ENCODE results near the gene PLXNA1.

The PLXNA1 gene

DNA sequence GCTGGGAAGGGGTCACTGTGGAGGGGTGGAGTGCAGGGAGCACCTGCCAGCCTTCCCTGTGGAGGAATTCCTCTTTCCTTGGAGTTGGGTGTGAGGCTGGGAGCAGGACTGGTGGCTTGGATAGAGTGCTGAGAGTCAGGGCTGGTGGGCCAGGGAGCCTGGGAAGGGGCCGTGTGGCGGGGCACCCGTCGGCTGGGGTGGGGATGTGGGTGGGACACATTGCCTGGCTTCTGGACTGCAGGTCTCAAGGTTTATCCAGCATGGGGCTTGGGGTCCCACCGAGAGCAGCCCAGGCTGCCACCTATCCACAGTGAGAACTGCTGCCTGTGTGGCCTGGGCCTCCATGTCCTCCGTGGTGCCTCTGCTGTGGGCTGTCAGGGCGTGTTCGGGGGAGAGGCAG lies 4.7 kb downstream of the PLXNA1 start:
- peaks cover 30% of the 10 kb centered on the region for H4K20me1 ChIP-seq (ENCODE audit: insufficient read depth, low read length, poor library complexity, severe bottlenecking)
- TF ChIP-seq, protein P1, sequence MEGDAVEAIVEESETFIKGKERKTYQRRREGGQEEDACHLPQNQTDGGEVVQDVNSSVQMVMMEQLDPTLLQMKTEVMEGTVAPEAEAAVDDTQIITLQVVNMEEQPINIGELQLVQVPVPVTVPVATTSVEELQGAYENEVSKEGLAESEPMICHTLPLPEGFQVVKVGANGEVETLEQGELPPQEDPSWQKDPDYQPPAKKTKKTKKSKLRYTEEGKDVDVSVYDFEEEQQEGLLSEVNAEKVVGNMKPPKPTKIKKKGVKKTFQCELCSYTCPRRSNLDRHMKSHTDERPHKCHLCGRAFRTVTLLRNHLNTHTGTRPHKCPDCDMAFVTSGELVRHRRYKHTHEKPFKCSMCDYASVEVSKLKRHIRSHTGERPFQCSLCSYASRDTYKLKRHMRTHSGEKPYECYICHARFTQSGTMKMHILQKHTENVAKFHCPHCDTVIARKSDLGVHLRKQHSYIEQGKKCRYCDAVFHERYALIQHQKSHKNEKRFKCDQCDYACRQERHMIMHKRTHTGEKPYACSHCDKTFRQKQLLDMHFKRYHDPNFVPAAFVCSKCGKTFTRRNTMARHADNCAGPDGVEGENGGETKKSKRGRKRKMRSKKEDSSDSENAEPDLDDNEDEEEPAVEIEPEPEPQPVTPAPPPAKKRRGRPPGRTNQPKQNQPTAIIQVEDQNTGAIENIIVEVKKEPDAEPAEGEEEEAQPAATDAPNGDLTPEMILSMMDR (conservative IDR thresholded peaks at IDR 0.05; ENCODE audit: low read length), result no peak
- TF ChIP-seq EZH2phosphoT487 (IDR thresholded peaks at IDR 0.05; ENCODE audit: borderline replicate concordance), result no peak
- H3K4me1 ChIP-seq (ENCODE audit: insufficient read depth, low read length, poor library complexity, severe bottlenecking), result peaks cover 3% of the 10 kb centered on the region
- H2AFZ ChIP-seq (ENCODE audit: low read length), result no peak overlapping the region
- no peaks in the 10 kb centered on the region for H3K27me3 ChIP-seq (ENCODE audit: insufficient read depth, low read length, poor library complexity, severe bottlenecking)
- H3K9me3 ChIP-seq (ENCODE audit: insufficient read depth, low read depth, low read length), result no peaks in the 10 kb centered on the region
- no peaks in the 10 kb centered on the region for H3K9me2 ChIP-seq (replicated peaks; ENCODE audit: low read depth, low read length)
- H3K4me3 ChIP-seq (ENCODE audit: low read length, poor library complexity, severe bottlenecking), result no peak overlapping the region
- no peak overlapping the region for H3K4me2 ChIP-seq (ENCODE audit: low read depth, low read length, poor library complexity, severe bottlenecking)
- H3K36me3 ChIP-seq (ENCODE audit: insufficient read depth, low read length), result peaks cover 4% of the 10 kb centered on the region; the same call in 1 of the 2 replicates
- no peak overlapping the region for H3K9ac ChIP-seq (ENCODE audit: low read depth, low read length, poor library complexity, severe bottlenecking)
- H3K79me2 ChIP-seq (ENCODE audit: insufficient read depth, low read length), result peaks cover 10% of the 10 kb centered on the region; the same call in 1 of the 2 replicates
- H3F3A ChIP-seq (ENCODE audit: low read depth), result no peaks in the 10 kb centered on the region

DNA sequence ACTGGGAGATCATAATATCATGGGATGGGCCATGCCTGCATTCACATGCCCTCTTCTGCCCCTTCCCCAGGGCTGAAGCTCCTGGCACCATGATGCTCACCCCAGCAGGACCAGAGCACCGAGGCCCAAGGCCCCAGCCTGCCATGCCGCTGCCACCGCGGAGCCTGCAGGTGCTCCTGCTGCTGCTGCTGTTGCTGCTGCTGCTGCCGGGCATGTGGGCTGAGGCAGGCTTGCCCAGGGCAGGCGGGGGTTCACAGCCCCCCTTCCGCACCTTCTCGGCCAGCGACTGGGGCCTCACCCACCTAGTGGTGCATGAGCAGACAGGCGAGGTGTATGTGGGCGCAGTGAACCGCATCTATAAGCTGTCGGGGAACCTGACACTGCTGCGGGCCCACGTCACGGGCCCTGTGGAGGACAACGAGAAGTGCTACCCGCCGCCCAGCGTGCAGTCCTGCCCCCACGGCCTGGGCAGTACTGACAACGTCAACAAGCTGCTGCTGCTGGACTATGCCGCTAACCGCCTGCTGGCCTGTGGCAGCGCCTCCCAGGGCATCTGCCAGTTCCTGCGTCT lies 5.6 kb downstream of the PLXNA1 start:
- no peak overlapping the region for H3K4me3 ChIP-seq (ENCODE audit: low read length, poor library complexity, severe bottlenecking)
- H3K9me2 ChIP-seq (replicated peaks; ENCODE audit: low read depth, low read length), result no peaks in the 10 kb centered on the region
- no peaks in the 10 kb centered on the region for H3F3A ChIP-seq (ENCODE audit: low read depth)
- H3K36me3 ChIP-seq (ENCODE audit: insufficient read depth, low read length), result peaks cover 4% of the 10 kb centered on the region; the same call in 1 of the 2 replicates
- H3K9me3 ChIP-seq (ENCODE audit: insufficient read depth, low read depth, low read length), result no peaks in the 10 kb centered on the region
- no peak for TF ChIP-seq EZH2phosphoT487 (IDR thresholded peaks at IDR 0.05; ENCODE audit: borderline replicate concordance)
- TF ChIP-seq, protein P1 (conservative IDR thresholded peaks at IDR 0.05; ENCODE audit: low read length), result no peak
- H4K20me1 ChIP-seq (ENCODE audit: insufficient read depth, low read length, poor library complexity, severe bottlenecking), result peaks cover 30% of the 10 kb centered on the region
- no peaks in the 10 kb centered on the region for H3K27me3 ChIP-seq (ENCODE audit: insufficient read depth, low read length, poor library complexity, severe bottlenecking)
- peaks cover 3% of the 10 kb centered on the region for H3K4me1 ChIP-seq (ENCODE audit: insufficient read depth, low read length, poor library complexity, severe bottlenecking)
- no peak overlapping the region for H3K4me2 ChIP-seq (ENCODE audit: low read depth, low read length, poor library complexity, severe bottlenecking)
- H3K79me2 ChIP-seq (ENCODE audit: insufficient read depth, low read length), result peaks cover 9% of the 10 kb centered on the region; the same call in 1 of the 2 replicates
- no peak overlapping the region for H3K9ac ChIP-seq (ENCODE audit: low read depth, low read length, poor library complexity, severe bottlenecking)
- H2AFZ ChIP-seq (ENCODE audit: low read length), result no peak overlapping the region

DNA sequence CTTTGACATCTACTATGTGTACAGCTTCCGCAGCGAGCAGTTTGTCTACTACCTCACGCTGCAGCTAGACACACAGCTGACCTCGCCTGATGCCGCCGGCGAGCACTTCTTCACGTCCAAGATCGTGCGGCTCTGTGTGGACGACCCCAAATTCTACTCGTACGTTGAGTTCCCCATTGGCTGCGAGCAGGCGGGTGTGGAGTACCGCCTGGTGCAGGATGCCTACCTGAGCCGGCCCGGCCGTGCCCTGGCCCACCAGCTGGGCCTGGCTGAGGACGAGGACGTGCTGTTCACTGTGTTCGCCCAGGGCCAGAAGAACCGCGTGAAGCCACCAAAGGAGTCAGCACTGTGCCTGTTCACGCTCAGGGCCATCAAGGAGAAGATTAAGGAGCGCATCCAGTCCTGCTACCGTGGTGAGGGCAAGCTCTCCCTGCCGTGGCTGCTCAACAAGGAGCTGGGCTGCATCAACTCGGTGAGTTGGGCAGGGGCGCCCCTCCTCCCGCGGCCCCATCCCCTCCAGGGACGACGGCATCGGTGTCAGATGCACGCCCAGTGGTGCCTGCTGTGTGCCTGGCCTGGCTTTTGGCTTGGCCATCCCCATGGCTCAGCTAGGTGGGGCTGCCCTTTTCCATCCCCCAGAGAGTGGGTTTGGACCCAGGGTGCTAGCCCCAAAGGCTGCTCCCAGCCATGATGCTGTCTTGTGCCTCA lies 6.6 kb downstream of the PLXNA1 start:
- no peak overlapping the region for H3K4me2 ChIP-seq (ENCODE audit: low read depth, low read length, poor library complexity, severe bottlenecking)
- H3K36me3 ChIP-seq (ENCODE audit: insufficient read depth, low read length), result peaks cover 4% of the 10 kb centered on the region; the same call in 1 of the 2 replicates
- H3K4me3 ChIP-seq (ENCODE audit: low read length, poor library complexity, severe bottlenecking), result no peak overlapping the region
- no peaks in the 10 kb centered on the region for H3K9me3 ChIP-seq (ENCODE audit: insufficient read depth, low read depth, low read length)
- peaks cover under 1% of the 10 kb centered on the region; the same call in 1 of the 2 replicates for H3K79me2 ChIP-seq (ENCODE audit: insufficient read depth, low read length)
- no peaks in the 10 kb centered on the region for H3F3A ChIP-seq (ENCODE audit: low read depth)
- no peak overlapping the region for H3K9ac ChIP-seq (ENCODE audit: low read depth, low read length, poor library complexity, severe bottlenecking)
- H4K20me1 ChIP-seq (ENCODE audit: insufficient read depth, low read length, poor library complexity, severe bottlenecking), result peaks cover 21% of the 10 kb centered on the region
- no peaks in the 10 kb centered on the region for H3K9me2 ChIP-seq (replicated peaks; ENCODE audit: low read depth, low read length)
- H3K4me1 ChIP-seq (ENCODE audit: insufficient read depth, low read length, poor library complexity, severe bottlenecking), result no peaks in the 10 kb centered on the region
- no peaks in the 10 kb centered on the region for H3K27me3 ChIP-seq (ENCODE audit: insufficient read depth, low read length, poor library complexity, severe bottlenecking)
- no peak for TF ChIP-seq EZH2phosphoT487 (IDR thresholded peaks at IDR 0.05; ENCODE audit: borderline replicate concordance)
- TF ChIP-seq, protein P1 (conservative IDR thresholded peaks at IDR 0.05; ENCODE audit: low read length), result no peak
- H2AFZ ChIP-seq (ENCODE audit: low read length), result no peak overlapping the region

Data from Loucy (cell line).